NCI-H82 (cell line): ENCODE results near the gene PNPLA7.
A peak's percentile ranks its signal among the peaks of the same experiment; 100 is the strongest.
"Not testable (repeated sequence)": the region's sequence is repeated elsewhere in the genome, so short reads cannot be mapped to it uniquely, and the experiment has no call there.

Experiments used
- DNase-seq: peaks from one replicate; lab custom pipeline; 2025; lab: John Stamatoyannopoulos, UW

The PNPLA7 gene

DNA sequence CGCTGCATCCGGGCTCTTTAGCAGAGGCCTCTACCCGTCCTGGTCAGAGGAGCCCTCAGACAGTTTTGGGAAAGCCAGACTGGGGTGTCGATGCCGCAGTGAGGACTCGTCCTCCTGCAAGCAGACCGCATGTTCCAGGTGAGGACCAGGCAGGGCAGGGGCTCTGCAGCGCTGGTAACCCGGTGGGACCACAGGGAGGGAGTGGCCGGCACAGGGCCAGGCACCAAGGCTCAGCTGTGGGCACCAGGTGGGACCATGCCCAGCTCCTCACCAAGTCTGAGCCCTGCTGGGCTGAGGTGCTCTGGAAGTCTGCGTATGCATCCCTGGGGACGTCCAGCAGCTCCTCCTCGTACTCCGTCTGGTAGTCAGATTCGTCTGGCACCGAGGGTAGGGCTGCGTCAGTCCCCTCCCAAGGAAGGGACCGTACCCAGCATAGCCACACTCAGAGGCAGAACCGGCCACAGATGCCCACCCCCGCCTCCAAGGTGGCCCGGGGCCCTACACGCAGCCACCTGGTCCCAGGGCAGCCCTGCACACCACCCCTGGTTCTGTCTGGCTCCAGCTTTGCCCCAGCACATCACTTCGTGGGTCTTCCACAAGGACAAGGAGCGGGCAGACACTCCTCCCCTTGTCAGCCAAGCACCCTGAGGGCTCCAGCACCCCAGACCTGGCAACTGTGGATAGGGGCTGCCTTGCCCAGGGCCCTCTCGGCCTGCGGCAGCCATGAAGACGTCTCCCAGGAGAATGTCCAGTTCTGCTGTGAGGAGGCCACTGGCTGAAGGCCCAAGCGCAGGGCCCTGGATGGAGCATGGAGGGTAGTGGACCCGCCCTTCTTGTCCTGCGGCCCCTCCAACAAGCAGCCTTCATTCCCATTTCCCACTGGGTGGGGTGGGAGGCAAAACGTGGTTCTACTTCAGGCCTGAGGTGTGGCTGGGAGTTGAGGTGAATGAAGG lies 89.6 kb downstream of the PNPLA7 start:
- no peak for DNase-seq

GRCh38 chr9:137459601-137460362 lies 90.4 kb downstream of the PNPLA7 start:
- no peak for DNase-seq

DNA sequence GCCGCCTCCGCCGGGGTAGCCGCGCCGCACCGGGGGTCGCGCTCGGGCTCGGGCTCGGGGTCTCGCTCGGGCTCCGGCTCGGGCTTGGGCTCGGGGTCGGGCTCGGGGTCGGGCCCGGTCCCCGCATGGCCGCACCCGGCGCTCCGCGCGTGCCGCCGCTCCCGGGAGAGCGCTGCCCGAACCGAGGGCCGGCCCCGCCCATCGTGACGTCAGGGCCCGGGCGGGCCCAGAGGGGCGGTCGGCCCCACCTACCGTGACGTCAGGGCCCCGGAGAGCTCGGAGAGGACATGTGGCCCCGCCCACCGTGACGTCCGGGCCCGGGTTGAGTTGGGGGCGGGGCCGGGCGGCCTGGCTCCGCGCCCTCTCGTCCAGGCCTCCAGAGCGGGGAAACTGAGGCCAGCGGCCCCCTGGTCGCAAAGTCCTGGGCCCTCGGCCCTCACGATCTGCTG lies 91.0 kb downstream of the PNPLA7 start, which contains the start of gene NSMF:
Gene NSMF, minus strand, starts transcription at position 183 of the 449 bp plus-strand sequence. CDS start 232 bp downstream, outside the sequence.
- peak; percentile 94 for DNase-seq

- peak; percentile 63 for DNase-seq
Observed at GRCh38 chr9:137458194-137459151, 91.7 kb downstream of the PNPLA7 start.

DNA sequence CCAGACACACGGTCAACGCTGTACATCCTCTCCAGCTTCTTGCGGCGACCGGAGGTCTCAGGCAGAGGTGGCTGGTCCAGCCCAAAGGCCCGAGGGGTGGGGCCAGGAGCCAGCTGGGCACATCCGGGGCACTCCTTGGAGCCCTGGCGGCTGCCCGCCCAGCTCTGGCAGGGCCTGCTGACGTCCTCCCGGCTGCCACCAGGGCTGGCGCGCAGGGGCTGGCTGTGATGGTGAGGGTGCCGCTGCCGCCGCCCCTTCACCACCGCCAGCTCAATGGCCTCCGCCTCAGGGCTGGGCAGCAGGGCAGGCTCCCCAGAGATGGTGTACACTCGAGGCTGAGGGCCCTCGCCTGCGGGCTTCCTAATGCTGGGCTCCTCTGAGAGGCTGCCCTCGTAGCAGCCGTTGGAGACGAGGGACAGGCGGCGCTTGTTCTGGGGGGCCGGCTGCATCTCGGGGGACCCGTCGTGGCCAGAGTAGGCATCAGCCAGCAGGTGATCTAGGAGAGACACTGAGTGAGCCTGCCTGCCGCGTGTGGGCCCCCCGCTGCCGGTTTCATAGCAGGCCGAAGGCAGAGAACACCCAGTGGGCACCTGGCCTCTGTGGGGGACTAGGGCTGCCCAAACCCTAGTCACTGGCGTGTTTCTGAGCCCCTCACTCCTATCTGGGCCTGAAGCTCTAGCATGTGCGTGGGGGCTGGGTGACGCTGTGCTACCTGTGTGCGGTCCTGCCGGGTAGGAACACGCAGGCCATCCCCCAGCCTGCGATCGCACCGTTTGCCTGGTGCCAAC lies 92.6 kb downstream of the PNPLA7 start:
- no peak for DNase-seq

- DNase-seq = no peak
Observed at GRCh38 chr9:137456864-137457405, 93.3 kb downstream of the PNPLA7 start.

- no peak for DNase-seq
Observed at GRCh38 chr9:137456061-137456863, 93.9 kb downstream of the PNPLA7 start.

DNA sequence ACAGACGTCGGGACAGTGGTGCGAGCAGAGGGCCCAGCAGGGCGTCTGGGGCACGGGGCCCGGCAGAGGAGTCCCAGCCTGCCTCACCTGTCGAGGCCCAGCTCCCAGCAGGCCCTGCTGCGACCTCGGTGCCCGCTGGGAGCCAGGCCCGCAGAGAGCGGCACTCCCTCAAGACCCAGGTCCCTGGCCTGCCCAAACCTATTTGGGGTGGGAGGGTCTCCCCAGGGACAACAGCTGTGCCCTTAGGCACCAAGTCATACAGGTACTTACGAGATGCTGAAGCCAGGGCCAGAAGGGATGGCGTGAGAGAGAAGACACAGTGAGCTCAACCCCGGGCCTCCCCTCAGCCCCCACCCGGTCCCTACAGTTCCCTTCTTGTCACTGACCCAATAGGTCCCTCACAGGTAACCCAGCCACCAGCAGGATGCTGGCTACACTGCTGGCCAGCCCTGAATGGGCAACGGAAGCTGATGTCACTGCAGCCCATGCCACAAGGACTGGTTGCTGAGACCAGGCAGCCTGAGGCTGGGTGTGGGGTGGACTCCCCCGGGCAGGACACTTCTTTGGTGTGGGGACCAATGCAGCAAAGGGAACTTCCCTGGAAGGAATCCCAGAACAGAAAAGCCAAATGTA lies 94.7 kb downstream of the PNPLA7 start:
- no peak for DNase-seq

- DNase-seq = no peak
Observed at GRCh38 chr9:137454597-137455358, 95.4 kb downstream of the PNPLA7 start.

DNA sequence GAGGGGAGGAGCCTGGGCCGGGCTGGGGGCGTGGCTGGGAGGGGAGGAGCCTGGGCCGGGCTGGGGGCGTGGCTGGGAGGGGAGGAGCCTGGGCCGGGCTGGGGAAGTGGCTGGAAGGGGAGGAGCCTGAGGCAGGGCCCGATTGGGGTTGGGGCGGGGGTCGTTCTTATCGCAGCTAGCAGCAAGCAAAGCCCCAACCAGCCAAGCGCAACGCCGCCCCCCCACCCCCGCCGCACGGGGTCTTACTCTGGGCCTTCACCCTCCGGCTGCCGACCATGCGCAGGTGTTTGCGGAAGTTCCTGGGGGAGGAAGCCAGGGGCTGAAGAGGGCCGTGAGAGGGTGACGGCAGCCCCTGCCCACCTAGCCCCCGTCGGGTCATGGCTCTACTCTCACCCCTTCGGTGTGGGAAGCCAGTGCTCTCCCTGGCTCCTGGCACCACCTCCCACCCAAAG lies 96.0 kb downstream of the PNPLA7 start:
- DNase-seq = peak; percentile 37

- peak; percentile 64 for DNase-seq
Observed at GRCh38 chr9:137453643-137454081, 96.5 kb downstream of the PNPLA7 start.

GRCh38 chr9:137452761-137453642 lies 97.2 kb downstream of the PNPLA7 start:
- DNase-seq = no peak

- DNase-seq = no peak
Observed at GRCh38 chr9:137452006-137452760, 98.0 kb downstream of the PNPLA7 start.

DNA sequence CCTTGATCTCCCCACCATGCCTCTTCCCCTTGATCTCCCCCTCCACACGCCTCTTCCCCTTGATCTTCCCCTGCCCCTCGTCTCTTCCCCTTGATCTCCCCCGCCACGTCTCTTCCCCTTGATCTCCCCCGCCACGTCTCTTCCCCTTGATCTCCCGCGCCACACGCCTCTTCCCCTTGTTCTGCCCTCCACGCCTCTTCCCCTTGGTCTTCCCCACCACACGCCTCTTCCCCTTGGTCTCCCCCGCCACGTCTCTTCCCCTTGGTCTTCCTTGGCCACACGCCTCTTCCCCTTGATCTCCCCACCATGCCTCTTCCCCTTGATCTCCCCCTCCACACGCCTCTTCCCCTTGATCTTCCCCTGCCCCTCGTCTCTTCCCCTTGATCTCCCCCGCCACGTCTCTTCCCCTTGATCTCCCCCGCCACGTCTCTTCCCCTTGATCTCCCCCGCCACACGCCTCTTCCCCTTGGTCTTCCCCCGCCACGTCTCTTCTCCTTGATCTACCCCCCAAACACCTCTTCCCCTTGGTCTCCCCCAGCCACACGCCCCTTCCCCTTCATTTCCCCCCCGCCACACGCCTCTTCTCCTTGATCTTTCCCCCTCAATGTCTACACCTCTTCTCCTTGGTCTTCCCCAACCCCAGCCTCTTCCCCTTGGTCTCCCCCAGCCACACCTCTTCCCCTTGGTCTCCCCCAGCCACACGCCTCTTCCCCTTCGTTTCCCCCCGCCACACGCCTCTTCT lies 98.8 kb downstream of the PNPLA7 start:
- DNase-seq = not testable (repeated sequence)

GRCh38 chr9:137450539-137451222 lies 99.5 kb downstream of the PNPLA7 start:
- DNase-seq = not testable (repeated sequence)
